Measurements from ENCODE around the gene BRINP3. TPM values are rescaled to one million over a fixed set of nuclear protein-coding genes. Genes with fewer than 3 reads are reported as not detected.

Gene BRINP3
- total RNA-seq, 4 donors from 2014 or later: 3.5 to 34.1 (median 9.5) TPM

- no peak overlapping the region for H3K27ac ChIP-seq (replicated peaks in 1 of 4)
- 94% methylated on average over 12 of the region's 12 CpGs for WGBS
- H3K27me3 ChIP-seq: no peaks in the 10 kb centered on the region
- H3K9me3 ChIP-seq: no peaks in the 10 kb centered on the region
- intact Hi-C loops (cut with DNase I): no loop called here
- H3K4me1 ChIP-seq: no peaks in the 10 kb centered on the region
- no peak for DNase-seq (ENCODE audit: extremely low spot score)
- TF ChIP-seq POLR2AphosphoS5 (IDR thresholded peaks at IDR 0.05): no peak
- no peak for TF ChIP-seq POLR2A (IDR thresholded peaks at IDR 0.05; ENCODE audit: low read depth)
- TF ChIP-seq CTCF (IDR thresholded peaks at IDR 0.05): no peak
- TF ChIP-seq EP300 (IDR thresholded peaks at IDR 0.05): no peak
- no peaks in the 10 kb centered on the region for H3K36me3 ChIP-seq
- H3K4me3 ChIP-seq: no peak overlapping the region
These were observed 33.2 kb downstream of the BRINP3 start for GRCh38 chr1:190444464-190444863.

GRCh38 chr1:190439447-190439846 lies 38.2 kb downstream of the BRINP3 start:
- H3K27ac ChIP-seq (replicated peaks in 1 of 4): no peak overlapping the region
- no peak overlapping the region for H3K4me3 ChIP-seq
- no peaks in the 10 kb centered on the region for H3K9me3 ChIP-seq
- 72% methylated on average over 2 of the region's 2 CpGs for WGBS
- H3K36me3 ChIP-seq: no peaks in the 10 kb centered on the region
- TF ChIP-seq EP300 (IDR thresholded peaks at IDR 0.05): no peak
- TF ChIP-seq CTCF (IDR thresholded peaks at IDR 0.05): no peak
- TF ChIP-seq POLR2A (IDR thresholded peaks at IDR 0.05; ENCODE audit: low read depth): no peak
- no peak for TF ChIP-seq POLR2AphosphoS5 (IDR thresholded peaks at IDR 0.05)
- no peaks in the 10 kb centered on the region for H3K4me1 ChIP-seq
- DNase-seq (ENCODE audit: extremely low spot score): no peak
- H3K27me3 ChIP-seq: no peaks in the 10 kb centered on the region
- intact Hi-C loops (cut with DNase I): no loop called here

GRCh38 chr1:190436615-190437014 lies 41.0 kb downstream of the BRINP3 start:
- no peaks in the 10 kb centered on the region for H3K27me3 ChIP-seq
- no peaks in the 10 kb centered on the region for H3K36me3 ChIP-seq
- no peak for TF ChIP-seq POLR2A (IDR thresholded peaks at IDR 0.05; ENCODE audit: low read depth)
- TF ChIP-seq CTCF (IDR thresholded peaks at IDR 0.05): peak in 1 of 3 experiments; percentile 13
- no peak for TF ChIP-seq POLR2AphosphoS5 (IDR thresholded peaks at IDR 0.05)
- no peak for TF ChIP-seq EP300 (IDR thresholded peaks at IDR 0.05)
- no peak overlapping the region for H3K4me3 ChIP-seq
- H3K4me1 ChIP-seq: no peaks in the 10 kb centered on the region
- WGBS: 95% methylated on average over 1 of the region's 1 CpG
- no peak for DNase-seq (ENCODE audit: extremely low spot score)
- H3K9me3 ChIP-seq: no peaks in the 10 kb centered on the region
- intact Hi-C loops (cut with DNase I): no loop called here
- H3K27ac ChIP-seq (replicated peaks in 1 of 4): no peak overlapping the region

- no peaks in the 10 kb centered on the region for H3K27me3 ChIP-seq
- 82% methylated on average over 2 of the region's 2 CpGs for WGBS
- no peak overlapping the region for H3K4me3 ChIP-seq
- intact Hi-C loops (cut with DNase I): no loop called here
- no peak for TF ChIP-seq POLR2AphosphoS5 (IDR thresholded peaks at IDR 0.05)
- no peak for TF ChIP-seq CTCF (IDR thresholded peaks at IDR 0.05)
- no peak for TF ChIP-seq EP300 (IDR thresholded peaks at IDR 0.05)
- TF ChIP-seq POLR2A (IDR thresholded peaks at IDR 0.05; ENCODE audit: low read depth): no peak
- no peak overlapping the region for H3K27ac ChIP-seq (replicated peaks in 1 of 4)
- no peaks in the 10 kb centered on the region for H3K36me3 ChIP-seq
- DNase-seq (ENCODE audit: extremely low spot score): no peak
- no peaks in the 10 kb centered on the region for H3K9me3 ChIP-seq
- peaks cover 0 to 7% (median 0%) of the 10 kb centered on the region in 4 donors for H3K4me1 ChIP-seq
These were observed 47.7 kb downstream of the BRINP3 start for GRCh38 chr1:190429932-190430331.

GRCh38 chr1:190429141-190429540 lies 48.5 kb downstream of the BRINP3 start:
- DNase-seq (ENCODE audit: extremely low spot score): no peak
- Histone ChIP-seq H3K27ac (replicated peaks in 1 of 4) (no peak overlapping the region), H3K9me3 (no peaks in the 10 kb centered on the region), H3K4me1 (peaks cover 0 to 7% (median 0%) of the 10 kb centered on the region in 4 donors), H3K36me3 (no peaks in the 10 kb centered on the region), H3K27me3 (no peaks in the 10 kb centered on the region), H3K4me3 (no peak overlapping the region)
- TF ChIP-seq POLR2AphosphoS5 (IDR thresholded peaks at IDR 0.05) (no peak), EP300 (IDR thresholded peaks at IDR 0.05) (no peak), POLR2A (IDR thresholded peaks at IDR 0.05; ENCODE audit: low read depth) (no peak), CTCF (IDR thresholded peaks at IDR 0.05) (no peak)
- intact Hi-C loops (cut with DNase I): no loop called here

Data from esophagus muscularis mucosa (tissue), 4 donors.